NT2/D1 (cell line): ENCODE results near the gene LAPTM5.

Experiments
- SUZ12 ChIP-seq: IDR thresholded peaks from 2 replicates; pipeline ENCODE4 v1.6.1; 2011; ENCODE audit not compliant: insufficient read length, insufficient read depth; ENCODE audit errors: extremely low read depth
- YY1 ChIP-seq: IDR thresholded peaks from 2 replicates; pipeline ENCODE4 v1.6.1; 2011; ENCODE audit not compliant: insufficient read length, insufficient read depth
- ZNF274 ChIP-seq: IDR thresholded peaks from 2 replicates; pipeline ENCODE4 v1.6.1; 2011; ENCODE audit warnings: mild to moderate bottlenecking, low read depth, low read length

DNA sequence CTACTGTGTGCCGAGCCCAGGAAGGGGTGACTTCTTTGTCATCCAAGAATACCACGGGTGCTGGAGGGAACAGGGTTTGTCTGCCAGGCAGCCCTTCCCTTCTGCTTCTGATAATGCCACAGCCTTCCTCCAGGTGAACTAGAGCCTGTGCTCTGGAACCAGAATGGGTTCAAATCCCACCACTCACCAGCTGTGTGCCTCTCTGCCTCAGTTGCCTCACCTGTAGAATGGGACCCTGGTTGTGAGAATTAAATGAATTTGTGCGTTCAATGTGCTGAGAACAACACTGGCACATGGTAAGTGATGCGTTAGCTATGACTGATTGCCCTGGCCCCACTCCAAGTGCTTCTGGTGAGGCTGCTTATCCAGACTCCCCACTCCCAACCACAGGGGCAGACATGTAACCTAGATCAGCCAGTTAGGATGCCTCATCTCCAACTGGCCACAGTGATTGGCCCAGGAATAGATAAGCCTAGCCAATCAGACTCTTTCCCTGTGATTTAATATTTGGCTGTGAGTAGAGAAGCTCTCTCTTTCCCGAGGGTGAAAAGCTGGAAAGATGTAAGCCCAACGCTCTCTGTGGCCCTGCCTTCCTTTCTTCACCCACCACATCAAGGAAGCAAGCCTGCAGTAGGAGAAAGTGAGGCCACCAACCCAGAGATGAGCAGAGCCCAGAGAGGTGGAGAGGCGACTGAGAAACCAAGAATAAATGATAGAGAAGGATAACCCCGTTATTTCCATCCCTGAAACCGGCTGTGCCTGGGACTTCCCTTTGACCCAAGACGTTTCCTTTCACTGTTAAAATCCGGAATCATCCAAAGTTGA is 20.8 kb upstream of the LAPTM5 start:
- TF ChIP-seq YY1 = no peak
- no peak for TF ChIP-seq ZNF274
- TF ChIP-seq SUZ12 = no peak
